Activated T-cell treated with anti-CD3 and anti-CD28 coated beads for 48 hours (primary cell): Measurements from ENCODE around the gene PFKP.

Experiments used
- DNase-seq: peaks from one replicate; pipeline ENCODE4 v3.0.0-alpha.2; 2020; ENCODE audit warnings: low read depth

The PFKP gene

DNA sequence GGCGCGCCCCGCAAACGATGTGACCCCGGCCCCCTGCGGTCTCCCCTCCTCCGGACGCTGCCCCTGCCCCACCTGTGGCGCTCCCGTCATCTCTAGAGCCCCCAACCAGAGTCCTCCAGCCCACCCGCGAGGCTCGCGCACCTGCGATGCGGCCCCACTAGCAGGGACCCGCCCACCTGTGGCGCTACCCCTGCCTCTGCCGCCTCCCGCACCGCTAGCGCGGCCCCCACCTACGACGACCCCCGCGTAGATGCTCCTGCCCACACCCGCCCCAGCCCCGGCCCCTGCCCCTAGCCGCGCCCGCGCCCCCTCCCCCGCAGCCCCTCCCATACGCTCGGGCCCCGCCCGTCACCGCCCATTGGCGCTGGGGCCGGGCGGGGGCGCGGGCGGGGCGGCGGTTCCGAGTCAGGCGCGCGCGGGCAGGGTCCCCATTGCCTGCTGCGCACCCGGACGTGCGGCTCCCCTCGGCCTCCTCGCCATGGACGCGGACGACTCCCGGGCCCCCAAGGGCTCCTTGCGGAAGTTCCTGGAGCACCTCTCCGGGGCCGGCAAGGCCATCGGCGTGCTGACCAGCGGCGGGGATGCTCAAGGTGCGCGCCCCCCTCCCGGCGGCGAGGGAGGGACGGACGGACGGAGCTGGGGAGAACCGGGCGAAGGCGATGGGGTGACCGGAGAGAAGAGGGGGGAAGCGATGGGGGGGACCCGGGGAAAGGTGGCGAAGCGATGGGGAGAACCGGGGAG is at the start of gene PFKP:
Gene PFKP (plus strand): TSS at position 431 of the 741 bp plus-strand sequence. CDS start 48 bp downstream, at position 479.
- peak; percentile 72 for DNase-seq

- no peak for DNase-seq
These were observed 49.1 kb upstream of the PFKP start for GRCh38 chr10:3018247-3018646.

DNA sequence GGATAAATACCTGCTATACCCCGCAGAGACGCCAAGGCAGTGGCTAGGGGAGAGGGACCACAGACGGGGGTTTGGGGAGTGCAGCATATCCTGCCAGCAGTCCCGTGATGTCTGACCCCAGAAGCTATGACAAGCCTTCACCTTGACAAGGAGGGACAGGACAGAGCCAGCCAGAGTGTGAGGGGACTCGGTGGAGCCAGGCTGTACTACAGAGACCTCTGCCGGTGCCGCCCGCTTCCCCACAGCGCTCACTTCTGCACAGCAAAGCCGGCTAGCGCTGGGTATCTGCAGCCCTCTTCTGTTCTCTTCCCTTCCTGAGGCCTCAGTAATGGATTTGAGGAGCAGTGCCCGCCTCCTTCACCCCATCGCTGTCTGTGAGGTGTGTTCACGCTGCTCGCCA is 47.0 kb upstream of the PFKP start:
- no peak for DNase-seq

DNA sequence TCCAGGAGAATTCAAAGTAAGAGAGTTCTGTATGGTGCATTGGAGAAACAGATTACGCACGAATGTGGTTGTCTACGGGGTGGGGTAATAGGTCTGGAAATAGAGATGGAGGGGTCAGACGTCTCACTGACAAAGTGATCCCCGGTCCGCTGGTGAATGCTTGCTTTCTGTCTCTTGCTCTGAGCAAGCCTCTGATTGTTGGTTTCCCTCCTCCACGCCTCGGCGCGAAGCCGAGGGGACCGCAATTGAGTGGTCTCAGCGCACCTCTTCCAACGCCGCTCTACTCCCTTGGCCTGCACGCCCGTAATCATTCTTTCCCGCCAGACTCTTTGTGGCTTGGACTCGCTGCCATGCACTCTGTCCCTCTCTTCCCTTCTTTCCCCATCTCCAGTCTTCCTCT is 46.5 kb upstream of the PFKP start:
- DNase-seq, result no peak

DNA sequence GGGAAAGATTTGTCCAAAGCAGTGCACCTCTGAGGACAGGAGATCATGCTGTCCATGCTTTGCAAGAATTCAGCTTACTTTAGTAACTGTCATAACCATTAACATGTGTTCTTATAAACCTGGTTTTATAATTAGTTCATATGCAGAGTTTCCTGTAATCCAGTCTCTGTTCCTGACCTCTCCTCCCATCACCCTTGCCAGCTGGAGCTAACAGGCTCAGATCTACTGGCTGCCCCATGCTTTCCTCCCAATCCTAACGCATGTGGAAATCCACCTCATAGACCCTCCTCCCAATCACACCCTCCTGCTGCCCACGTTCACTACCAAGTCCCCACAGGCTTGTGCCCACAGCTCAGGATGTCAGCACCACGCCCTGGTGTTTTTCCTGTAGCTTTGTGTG is 45.3 kb upstream of the PFKP start:
- no peak for DNase-seq

DNA sequence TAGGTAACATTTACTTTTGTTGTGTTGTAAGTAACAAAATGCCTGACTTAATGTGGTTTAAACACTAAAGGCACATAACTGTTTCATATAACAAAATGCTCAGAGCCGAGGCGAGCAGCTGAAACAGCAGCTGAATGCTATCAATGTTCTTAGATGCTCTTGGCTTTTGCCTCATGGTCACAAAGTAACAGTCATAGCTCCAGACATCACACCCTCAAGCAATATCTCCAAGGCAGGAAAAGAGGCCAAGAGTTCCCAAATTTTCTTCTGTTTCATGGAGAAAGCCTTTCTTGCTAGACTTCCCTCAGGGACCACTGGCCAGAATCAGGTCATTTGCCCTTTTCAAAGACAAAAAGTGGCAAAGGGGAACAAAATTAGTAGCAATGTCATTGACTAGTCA is 43.5 kb upstream of the PFKP start:
- DNase-seq, result no peak

DNA sequence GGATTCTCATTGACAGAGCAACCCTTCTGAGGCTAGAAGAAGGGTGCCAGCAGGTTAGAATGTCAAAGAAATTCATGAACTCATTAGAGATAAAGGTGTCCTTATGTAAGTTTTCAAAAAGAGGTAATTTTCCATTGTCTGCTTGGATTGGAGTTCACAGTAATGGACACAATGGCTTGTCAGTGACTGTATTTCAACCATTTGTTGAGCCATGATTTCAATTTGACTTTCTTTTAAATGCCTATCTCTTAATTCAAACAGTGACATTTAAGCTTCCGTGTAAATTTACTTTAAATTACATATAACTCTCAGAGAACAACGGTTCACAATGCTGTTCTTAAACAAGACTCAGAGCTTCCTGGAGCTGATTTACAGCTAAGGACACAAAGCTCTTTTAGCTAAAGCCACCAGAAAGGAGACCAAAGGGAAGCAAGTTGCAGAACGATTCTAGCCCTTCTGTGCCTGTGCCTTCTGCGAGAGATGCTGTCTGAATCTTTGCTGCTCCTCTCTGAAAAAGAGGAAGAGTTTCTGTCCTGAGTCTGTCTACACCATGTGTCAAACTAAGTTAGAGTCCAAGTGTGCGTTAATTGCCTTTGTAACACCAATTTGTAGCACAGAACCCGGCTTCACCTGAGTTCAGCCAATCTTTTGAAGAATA is 42.2 kb upstream of the PFKP start:
- DNase-seq, result no peak

GRCh38 chr10:3027866-3028265 is 39.5 kb upstream of the PFKP start:
- DNase-seq, result no peak

DNA sequence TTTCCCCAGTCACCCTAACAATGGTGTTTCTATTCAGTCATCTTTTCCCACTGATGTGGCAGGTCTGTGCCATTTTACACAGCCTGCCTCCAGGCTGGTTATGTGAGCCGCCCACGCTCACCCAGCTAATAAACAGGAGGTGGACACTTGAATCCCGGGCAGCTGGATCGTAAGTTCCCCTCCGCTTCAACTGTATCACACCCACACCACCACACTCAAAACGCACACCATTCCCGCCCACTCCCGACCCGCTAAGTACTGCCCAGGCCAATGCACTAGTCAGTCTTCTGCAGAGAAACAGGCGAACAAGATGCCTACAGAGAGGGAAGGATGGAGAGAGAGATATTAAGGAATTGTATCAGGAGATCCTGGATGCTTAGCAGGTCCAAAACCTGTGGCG is 38.9 kb upstream of the PFKP start:
- no peak for DNase-seq

- no peak for DNase-seq
These were observed 36.6 kb upstream of the PFKP start for GRCh38 chr10:3030765-3031164.

- no peak for DNase-seq
These were observed 35.9 kb upstream of the PFKP start for GRCh38 chr10:3031490-3031889.

DNA sequence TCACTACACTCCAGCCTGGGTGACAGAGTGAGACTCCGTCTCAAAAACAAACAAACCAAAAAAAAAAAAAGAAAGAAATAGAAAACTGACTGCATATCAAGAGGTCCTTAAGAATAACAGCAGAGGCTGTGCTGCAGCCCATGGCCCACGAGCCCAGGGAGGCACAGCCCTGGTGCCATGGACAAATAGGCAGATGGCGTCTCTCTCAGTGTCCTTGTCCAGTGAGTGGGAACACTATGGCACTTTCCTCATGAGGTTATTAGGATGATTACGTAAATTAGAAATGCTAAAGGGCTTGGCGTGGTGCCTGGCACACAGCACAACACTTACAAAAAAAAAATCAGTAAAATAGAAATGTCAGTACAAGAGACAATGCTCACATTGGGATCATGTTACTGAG is 33.4 kb upstream of the PFKP start:
- no peak for DNase-seq

GRCh38 chr10:3034616-3035015 is 32.7 kb upstream of the PFKP start:
- DNase-seq, result no peak

DNA sequence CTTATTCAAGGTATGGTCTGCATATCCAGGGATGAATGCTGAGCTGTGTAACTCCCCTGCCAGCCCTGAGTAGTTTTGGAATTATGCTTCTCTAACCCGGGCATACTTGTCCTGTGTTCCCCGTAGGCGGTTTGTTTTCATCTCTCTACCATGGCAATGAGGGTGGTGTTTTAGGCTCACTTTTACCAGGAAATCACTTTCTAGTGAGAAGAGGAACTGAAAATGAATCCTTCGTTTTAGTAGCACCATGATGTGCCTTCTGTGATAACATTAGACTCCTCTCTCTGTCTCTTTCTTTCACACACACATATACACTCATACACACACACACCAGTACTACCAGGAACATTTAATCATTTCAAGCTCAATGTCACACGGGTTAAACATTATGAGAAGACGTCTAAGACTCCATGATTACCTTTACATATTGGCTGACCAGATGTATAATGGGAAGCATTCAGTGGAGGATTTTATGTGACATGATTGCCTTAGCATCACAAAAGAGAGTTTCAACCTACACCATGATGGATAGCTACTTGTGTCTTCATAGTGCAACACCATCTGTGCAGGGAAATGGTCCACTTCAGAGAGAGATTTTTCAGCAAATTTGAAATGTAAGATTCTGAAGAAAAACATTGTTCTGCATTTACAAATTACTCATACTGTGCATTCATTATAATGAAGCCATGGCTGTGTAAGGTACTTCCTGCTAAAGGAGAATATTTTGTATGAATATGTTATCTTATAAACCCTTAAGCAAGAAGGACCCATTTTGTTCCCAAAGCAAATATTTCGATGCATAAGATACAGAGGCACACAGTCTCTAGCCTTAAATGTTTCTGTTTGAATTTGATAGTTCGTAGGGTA is 31.0 kb upstream of the PFKP start:
- DNase-seq, result no peak

DNA sequence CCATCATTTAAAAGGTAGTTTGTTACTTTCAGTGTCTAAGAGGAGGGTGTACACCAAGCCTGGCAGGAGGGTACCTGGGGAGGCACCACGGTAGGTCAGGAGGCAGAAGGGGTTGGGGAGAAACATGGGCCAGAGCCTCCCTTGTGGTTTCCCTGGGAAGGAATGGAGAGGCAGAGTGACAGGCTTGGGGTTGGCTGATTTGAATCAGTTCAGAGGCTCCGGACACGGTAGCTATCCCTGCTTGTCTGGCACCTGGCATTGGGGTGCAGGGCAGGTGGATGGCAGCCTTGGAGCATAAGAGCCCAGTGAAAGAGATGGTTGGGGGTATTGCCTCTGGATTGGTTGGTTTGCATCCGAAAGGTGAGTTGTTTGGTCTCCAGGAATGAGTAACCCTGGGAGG is 30.2 kb upstream of the PFKP start:
- DNase-seq, result no peak

DNA sequence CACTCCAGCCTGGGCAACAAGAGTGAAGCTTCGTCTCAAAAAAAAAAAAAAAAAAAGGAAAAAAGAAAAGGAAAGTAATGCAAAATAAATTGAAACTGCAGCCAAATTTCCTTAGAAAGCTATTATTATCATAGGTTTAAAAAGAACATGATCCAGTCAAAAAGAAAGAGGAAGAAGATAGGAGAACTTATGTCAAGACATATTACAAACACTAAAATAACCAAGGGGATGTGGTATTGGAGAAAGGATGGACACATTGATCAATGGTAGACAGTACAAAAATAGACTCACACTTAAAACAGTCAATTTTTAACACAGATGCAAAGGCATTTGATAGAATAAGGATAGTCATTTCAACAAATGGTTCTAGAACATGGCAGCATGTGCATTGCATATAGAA is 27.3 kb upstream of the PFKP start:
- DNase-seq, result no peak

DNA sequence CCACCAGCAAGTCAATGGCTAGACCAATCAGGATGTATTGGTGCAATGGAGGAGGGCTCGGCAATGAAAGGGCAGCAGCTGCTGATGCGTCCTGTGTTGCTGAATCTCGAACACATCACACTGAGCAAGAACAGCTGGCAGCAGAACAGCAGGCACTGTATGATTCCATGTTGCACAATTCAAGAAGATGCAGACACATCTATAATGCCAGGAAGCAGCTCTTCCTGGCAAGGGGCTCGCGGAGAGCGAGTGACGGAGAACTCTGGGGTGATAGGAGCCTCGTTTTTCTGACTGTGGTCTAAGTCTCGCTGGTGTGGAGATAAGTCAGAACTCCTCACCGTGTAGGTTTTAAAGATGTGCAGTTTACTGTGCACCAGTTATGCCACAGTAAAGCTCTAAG is 24.8 kb upstream of the PFKP start:
- no peak for DNase-seq

- DNase-seq, result peak; percentile 41
These were observed 23.6 kb upstream of the PFKP start for GRCh38 chr10:3043512-3044368.

GRCh38 chr10:3045471-3046209 is 21.7 kb upstream of the PFKP start:
- DNase-seq, result no peak

- no peak for DNase-seq
These were observed 21.1 kb upstream of the PFKP start for GRCh38 chr10:3046210-3046779.

DNA sequence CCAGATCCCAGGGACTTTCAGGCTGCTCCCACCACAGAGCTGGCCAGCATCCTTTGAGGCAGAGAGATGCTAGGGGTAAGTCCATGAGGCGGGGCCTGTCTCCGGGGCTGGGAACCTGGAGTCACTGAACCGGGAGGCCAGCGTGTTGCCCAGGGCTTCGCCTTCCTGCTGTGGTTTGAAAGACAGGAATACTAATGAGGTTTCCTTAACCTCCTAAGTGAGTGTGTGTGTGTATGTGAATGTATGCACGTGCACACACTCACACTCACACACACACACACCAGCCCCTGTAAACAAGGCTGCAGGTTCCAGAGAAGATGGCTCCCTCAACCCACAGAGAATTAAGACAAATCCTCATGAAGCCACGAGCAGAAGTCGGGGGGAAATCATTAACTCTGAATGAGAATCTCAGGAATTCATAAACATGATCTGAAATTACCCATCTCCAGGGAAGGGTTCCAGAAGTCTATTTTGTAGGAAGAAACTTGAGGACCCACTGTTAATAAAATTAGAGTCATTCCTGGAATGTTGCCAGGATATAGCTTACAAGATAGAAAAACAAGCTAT is 20.3 kb upstream of the PFKP start:
- DNase-seq, result no peak
